ENCODE results near the gene PTPRR. TPM values are rescaled to one million over a fixed set of nuclear protein-coding genes. Genes with fewer than 3 reads are reported as not detected.

Gene PTPRR
- total RNA-seq, 2 donors from 2014 or later = 21.8 to 43.8 TPM

GRCh38 chr12:70918321-70918720, 2.2 kb downstream of the PTPRR start:
- H3K9ac ChIP-seq (ENCODE audit: low read depth in 2 of 2, low read length in 2 of 2) = no peak overlapping the region
- H3K27me3 ChIP-seq = peaks cover 8% of the 10 kb centered on the region
- DNase-seq = no peak
- no peaks in the 10 kb centered on the region for H3K4me1 ChIP-seq
- no peaks in the 10 kb centered on the region for H3K9me3 ChIP-seq
- H3K4me3 ChIP-seq = no peak overlapping the region
- H3K36me3 ChIP-seq = no peaks in the 10 kb centered on the region
- no peak for TF ChIP-seq CTCF (IDR thresholded peaks at IDR 0.05)
- intact Hi-C loops (cut with DNase I) = no loop called here
- no peak overlapping the region for H3K27ac ChIP-seq

GRCh38 chr12:70910666-70911065, 9.9 kb downstream of the PTPRR start:
- H3K4me3 ChIP-seq = no peak overlapping the region
- DNase-seq = no peak
- H3K9me3 ChIP-seq = no peaks in the 10 kb centered on the region
- no peak for TF ChIP-seq CTCF (IDR thresholded peaks at IDR 0.05)
- H3K36me3 ChIP-seq = no peaks in the 10 kb centered on the region
- H3K9ac ChIP-seq (ENCODE audit: low read depth in 2 of 2, low read length in 2 of 2) = no peak overlapping the region
- H3K27ac ChIP-seq = no peak overlapping the region
- no peaks in the 10 kb centered on the region for H3K4me1 ChIP-seq
- intact Hi-C loops (cut with DNase I) = no loop called here
- H3K27me3 ChIP-seq = no peaks in the 10 kb centered on the region

- no peak for TF ChIP-seq CTCF (IDR thresholded peaks at IDR 0.05)
- Histone ChIP-seq H3K27ac (no peak overlapping the region), H3K4me3 (no peak overlapping the region), H3K27me3 (no peaks in the 10 kb centered on the region), H3K9me3 (no peaks in the 10 kb centered on the region), H3K36me3 (no peaks in the 10 kb centered on the region), H3K9ac (ENCODE audit: low read depth in 2 of 2, low read length in 2 of 2) (no peak overlapping the region), H3K4me1 (no peaks in the 10 kb centered on the region)
- intact Hi-C loops (cut with DNase I) = no loop called here
- no peak for DNase-seq
Measured at GRCh38 chr12:70908978-70909377, 11.6 kb downstream of the PTPRR start.

- Histone ChIP-seq H3K4me1 (no peaks in the 10 kb centered on the region), H3K36me3 (no peaks in the 10 kb centered on the region), H3K27ac (no peak overlapping the region), H3K27me3 (no peaks in the 10 kb centered on the region), H3K9me3 (no peaks in the 10 kb centered on the region), H3K4me3 (no peak overlapping the region), H3K9ac (ENCODE audit: low read depth in 2 of 2, low read length in 2 of 2) (no peak overlapping the region)
- no peak for TF ChIP-seq CTCF (IDR thresholded peaks at IDR 0.05)
- DNase-seq = no peak
- intact Hi-C loops (cut with DNase I) = no loop called here
Measured at GRCh38 chr12:70907412-70907811, 13.1 kb downstream of the PTPRR start.

- H3K9ac ChIP-seq (ENCODE audit: low read depth in 2 of 2, low read length in 2 of 2) = no peak overlapping the region
- DNase-seq = no peak
- no peaks in the 10 kb centered on the region for H3K9me3 ChIP-seq
- H3K4me3 ChIP-seq = no peak overlapping the region
- no peaks in the 10 kb centered on the region for H3K27me3 ChIP-seq
- intact Hi-C loops (cut with DNase I) = no loop called here
- H3K36me3 ChIP-seq = no peaks in the 10 kb centered on the region
- TF ChIP-seq CTCF (IDR thresholded peaks at IDR 0.05) = no peak
- no peak overlapping the region for H3K27ac ChIP-seq
- no peaks in the 10 kb centered on the region for H3K4me1 ChIP-seq
Measured at GRCh38 chr12:70895956-70896355, 24.6 kb downstream of the PTPRR start.

- intact Hi-C loops (cut with DNase I) = no loop called here
- Histone ChIP-seq H3K27ac (no peak overlapping the region), H3K4me1 (no peaks in the 10 kb centered on the region), H3K36me3 (no peaks in the 10 kb centered on the region), H3K4me3 (no peak overlapping the region), H3K9ac (ENCODE audit: low read depth in 2 of 2, low read length in 2 of 2) (no peak overlapping the region), H3K9me3 (no peaks in the 10 kb centered on the region), H3K27me3 (no peaks in the 10 kb centered on the region)
- no peak for DNase-seq
- TF ChIP-seq CTCF (IDR thresholded peaks at IDR 0.05) = no peak
Measured at GRCh38 chr12:70892593-70892992, 27.9 kb downstream of the PTPRR start.

All from colonic mucosa (tissue), 4 donors.